ENCODE data around the gene CST7.

The CST7 gene

GRCh38 chr20:24950836-24951525, 1.9 kb downstream of the CST7 start:
- no peak for DNase-seq

- DNase-seq = no peak
Observed at GRCh38 chr20:24951536-24952083, 2.5 kb downstream of the CST7 start.

- DNase-seq = no peak
Observed at GRCh38 chr20:24952376-24953208, 3.5 kb downstream of the CST7 start.

DNA sequence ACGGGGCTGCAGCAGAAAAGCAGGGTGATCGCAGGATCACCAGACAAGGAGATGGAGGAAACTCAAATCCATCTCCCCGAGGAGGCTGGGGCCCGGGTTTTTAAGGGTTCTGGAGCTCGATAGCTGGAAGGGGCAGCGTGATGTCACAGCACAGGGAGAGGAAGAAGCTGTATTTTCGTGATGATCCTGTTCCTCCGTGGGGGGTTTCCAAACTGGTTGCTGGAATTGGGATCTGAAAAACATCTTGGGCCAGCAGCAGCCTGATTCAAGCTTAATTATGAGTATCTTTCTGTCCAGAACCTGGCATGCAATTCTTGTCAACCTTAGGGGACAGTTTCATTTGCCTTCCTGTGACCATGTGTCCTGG, 4.1 kb downstream of the CST7 start:
- no peak for DNase-seq

GRCh38 chr20:24953621-24954133, 4.6 kb downstream of the CST7 start:
- no peak for DNase-seq

DNA sequence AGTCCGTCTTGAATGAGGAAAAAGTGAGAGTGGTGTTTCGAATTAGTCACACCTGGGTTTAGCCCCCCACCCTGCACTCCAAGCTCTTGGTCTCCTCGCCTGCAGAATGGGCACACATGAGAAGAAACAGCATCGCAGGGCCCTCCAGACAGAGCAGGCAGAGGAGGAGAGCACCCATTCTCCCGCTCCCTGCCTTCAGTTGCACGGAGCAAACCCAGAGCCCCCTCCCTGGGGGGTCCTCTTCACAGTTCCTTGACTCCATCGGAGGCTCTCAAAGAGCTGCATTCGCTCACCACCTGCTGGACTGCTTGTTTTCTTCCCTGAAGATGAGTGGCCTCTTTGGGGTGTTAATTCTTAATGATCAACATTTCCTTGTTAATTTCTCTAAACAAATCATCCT, 5.1 kb downstream of the CST7 start:
- DNase-seq = no peak

- DNase-seq = no peak
Observed at GRCh38 chr20:24954566-24954965, 5.5 kb downstream of the CST7 start.

DNA sequence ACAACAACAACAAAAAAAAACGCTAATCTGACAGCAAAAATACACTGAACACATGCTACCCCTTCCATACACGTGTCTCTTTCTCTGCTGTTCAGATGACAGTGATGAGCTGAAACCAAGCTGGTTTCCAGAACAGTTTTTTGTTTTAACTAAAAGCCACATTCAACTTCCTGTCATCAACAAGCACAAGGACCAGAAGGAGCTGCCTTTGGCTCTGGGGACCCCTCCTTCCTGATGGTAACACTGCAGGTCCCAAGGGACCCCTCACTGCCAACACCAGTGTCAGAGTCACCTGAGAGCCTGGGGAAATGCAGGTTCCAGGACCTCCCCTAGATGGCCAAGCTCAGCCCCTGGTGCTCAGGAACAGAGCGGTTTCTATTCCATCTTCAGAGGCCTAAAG, 6.0 kb downstream of the CST7 start:
- DNase-seq = no peak

GRCh38 chr20:24956001-24956841, 7.2 kb downstream of the CST7 start:
- no peak for DNase-seq

DNA sequence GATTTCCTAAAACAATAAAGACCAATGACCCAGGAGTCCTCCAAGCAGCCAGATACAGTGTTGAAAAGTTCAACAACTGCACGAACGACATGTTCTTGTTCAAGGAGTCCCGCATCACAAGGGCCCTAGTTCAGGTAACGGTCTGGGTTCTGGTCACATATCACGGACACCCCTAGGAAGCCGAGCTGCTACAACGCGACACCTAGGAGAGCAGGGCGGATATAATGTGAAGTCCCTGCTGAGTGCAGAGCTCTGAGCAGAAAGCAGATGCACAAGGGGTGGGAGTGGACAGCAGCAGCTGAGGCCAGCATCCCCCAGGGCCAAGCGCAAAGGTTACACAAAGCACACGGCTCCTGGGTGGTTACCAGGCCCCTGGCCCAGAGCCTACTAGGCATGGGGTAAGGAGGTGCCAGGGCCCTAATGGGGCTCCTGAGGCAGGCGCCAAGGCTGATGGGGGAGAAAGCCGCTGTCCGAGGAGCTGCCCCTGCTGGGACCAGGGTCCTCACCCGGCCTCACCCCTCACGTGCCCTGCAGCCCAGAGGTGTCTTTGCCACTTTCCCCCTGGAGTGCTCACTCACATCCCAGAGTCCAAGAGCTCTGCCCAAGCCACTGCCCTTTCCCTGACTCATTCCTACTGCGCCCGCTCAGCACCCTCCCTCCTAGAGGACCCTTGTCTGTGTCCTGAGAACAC, 8.4 kb downstream of the CST7 start:
- no peak for DNase-seq

DNA sequence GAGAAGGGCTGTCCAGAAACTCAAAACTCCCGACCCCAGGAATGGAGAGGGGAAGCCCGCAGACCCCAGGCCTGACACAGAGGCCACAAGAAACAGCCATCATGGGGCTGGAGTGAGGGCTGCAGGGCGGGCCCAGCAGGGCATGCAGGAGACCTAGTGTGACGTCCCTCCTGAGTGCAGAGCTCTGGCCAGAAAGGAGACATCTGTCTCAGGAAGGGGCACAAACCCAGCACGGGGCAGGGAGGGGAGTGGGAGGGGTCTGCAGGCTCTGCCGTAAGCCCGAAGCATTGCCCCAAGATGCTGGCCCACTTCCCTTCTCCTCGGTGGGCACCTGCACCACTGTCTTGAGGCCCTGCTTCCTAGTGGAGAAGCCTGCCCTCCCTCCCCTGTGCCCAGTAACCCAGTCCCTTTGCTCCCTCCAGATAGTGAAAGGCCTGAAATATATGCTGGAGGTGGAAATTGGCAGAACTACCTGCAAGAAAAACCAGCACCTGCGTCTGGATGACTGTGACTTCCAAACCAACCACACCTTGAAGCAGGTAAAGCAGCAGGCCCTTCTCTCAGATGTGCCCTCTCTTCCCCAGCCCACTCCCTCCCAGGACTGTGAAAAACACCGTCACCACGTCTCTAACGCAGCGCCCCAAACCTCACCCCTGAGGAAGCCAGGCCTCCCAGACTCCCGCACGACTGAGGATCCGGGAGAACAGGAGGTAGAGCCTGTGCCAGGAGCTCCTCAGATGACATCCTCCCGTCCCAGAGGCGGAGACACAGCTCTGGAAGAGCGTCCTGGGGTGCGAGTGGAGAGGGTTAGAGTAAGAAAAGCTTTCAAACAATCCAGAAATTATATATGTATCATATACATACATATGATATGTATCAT, 9.7 kb downstream of the CST7 start:
- no peak for DNase-seq

DNA sequence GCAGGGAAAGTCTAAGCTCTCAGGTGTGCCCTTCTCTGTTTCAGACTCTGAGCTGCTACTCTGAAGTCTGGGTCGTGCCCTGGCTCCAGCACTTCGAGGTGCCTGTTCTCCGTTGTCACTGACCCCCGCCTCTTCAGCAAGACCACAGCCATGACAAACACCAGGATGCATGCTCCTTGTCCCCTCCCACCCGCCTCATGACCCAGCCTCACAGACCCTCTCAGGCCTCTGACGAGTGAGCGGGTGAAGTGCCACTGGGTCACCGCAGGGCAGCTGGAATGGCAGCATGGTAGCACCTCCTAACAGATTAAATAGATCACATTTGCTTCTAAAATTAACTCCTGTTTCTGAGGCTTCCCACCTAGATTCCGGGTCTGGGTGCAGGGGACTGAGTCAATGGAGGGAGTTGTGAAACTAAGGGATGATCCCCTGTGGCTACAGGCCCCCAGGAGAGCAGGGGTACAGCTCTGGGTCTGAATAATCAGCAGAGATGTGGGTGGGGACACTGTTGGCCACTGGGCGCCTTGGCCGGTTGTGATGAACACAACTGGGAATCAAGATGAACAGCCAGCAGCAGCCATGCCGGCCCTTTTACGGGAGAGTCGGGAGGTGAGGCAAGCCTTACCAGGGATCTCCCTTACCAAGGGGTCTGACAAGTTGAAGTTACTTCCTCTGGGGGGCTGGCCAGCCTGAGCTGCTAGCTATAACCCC, 10.7 kb downstream of the CST7 start:
- DNase-seq = no peak

DNA sequence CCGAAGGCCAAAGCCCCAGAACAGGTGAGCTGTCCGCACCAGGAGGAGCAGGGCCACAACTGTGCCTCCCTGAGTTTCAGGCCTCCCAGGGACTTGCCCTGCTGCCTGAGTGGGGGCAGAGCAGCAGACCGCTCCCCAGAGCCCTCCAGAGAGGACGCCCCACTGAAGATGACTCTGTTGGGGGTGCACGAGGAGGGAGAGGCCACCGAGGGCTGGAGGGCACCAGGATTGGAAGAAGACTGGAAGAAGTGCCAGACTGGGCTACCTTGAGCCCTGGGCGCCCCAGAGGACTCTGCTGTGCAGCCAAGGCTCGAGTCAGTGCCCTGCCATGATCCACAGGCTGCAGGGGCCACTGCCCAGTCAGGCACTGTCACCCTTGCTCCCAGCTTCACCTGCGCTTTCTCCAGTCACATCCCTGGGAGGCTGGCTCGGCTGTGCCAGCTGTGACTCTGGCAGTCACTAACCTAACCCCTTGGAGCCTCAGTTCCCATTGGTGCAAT, 11.3 kb downstream of the CST7 start:
- DNase-seq = no peak

GRCh38 chr20:24960861-24961260, 11.8 kb downstream of the CST7 start:
- no peak for DNase-seq

DNA sequence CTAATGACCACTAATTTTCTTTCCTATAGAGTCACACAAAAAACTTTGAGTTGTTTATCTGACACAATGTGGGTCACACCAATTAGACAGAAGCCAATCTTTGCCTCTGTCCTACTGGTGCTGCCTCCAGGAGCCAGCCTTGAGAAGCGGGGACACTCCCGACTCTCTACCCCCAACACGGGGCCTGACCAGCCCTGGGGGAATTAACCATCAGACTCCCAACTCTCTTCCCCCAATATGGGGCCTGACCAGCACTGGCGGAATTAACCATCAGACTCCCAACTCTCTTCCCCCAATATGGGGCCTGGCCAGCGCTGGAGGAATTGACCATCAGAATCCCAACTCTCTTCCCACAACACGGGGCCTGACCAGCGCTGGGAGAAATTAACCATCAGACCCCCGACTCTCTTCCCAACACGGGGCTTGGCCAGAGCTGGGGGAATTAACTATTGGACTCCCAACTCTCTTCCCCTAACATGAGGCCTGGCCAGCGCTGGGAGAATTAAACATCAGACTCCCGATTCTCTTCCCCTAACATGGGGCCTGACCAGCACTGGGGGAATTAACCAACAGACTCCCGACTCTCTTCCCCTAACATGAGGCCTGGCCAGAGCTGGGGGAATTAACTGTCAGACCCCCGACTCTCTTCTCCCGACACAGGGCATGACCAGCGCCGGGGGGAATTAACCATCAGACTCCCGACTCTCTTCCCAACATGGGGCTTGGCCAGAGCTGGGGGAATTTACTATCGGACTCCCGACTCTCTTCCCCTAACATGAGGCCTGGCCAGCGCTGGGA, 12.5 kb downstream of the CST7 start:
- DNase-seq = no peak

GRCh38 chr20:24962182-24962492, 13.1 kb downstream of the CST7 start:
- DNase-seq = no peak

DNA sequence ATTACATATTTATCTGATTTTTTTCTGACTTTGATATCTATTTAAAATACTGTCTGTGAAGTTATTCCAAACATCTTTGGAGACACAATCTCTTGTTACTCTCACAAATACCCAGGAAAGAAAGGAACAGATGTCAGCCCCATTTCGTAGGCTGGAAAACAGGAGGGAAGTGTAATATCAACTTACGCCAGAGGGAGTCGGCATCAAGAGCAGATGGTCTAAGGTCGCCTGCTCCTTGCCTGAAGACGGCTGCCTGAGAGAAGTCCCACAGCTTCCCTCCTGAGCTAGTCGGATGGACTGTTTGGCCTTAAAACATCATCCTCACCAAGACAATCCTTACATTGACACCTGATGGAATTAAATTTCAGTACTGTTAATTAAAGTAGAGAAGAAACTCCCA, 13.4 kb downstream of the CST7 start:
- DNase-seq = no peak

GRCh38 chr20:24963672-24964505, 14.8 kb downstream of the CST7 start:
- no peak for DNase-seq

DNA sequence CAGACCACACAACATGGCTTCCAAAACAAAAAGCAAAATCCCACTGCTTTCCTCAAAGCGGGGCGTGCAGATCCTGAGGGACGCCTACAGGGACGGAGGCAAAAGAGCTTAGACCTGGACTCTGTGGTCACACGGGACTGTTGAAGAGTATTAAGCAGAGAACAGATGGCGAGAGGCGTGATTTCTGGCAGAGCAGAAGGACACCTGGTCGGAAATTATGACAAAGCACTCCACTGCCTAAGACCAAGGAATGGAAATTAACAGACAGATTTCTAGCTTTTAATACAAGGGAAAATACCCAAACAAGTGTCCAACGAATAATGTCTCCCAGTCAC, 15.4 kb downstream of the CST7 start:
- no peak for DNase-seq
